Bronchial epithelial cell (primary cell): Measurements from ENCODE around the gene BRINP2. TPM values are rescaled to one million over a fixed set of nuclear protein-coding genes. Genes with fewer than 3 reads are reported as not detected.

ENCODE experiments used
- DNase-seq: peaks from one replicate; pipeline ENCODE4 v3.0.0-alpha.2; 2010; ENCODE audit warnings: low read depth
- FAIRE-seq: peaks from 2 replicates; lab custom pipeline; 2011; peaks lifted over from hg19 to GRCh38; lab: Jason Lieb, UNC
- H3K27me3 ChIP-seq: 2 replicates; pipeline ENCODE4 v1.5.1; 2011; ENCODE audit warnings: low read length; ENCODE audit not compliant: control insufficient read depth, insufficient read depth
- H3K36me3 ChIP-seq: 2 replicates; pipeline ENCODE4 v1.5.1; 2011; ENCODE audit warnings: low read length; ENCODE audit not compliant: control insufficient read depth, insufficient read depth
- H3K4me3 ChIP-seq: 2 replicates; pipeline ENCODE4 v1.5.1; 2011; ENCODE audit warnings: mild to moderate bottlenecking, low read depth, low read length, control low read depth
- CTCF ChIP-seq: IDR thresholded peaks from 2 replicates; pipeline ENCODE4 v1.5.1; 2011; ENCODE audit warnings: mild to moderate bottlenecking, moderate library complexity, low read length, control low read depth, inconsistent platforms; ENCODE audit not compliant: insufficient read depth, severe bottlenecking
- total RNA-seq: library from RNA; depleted of rRNA; stranded (reverse); fragments of >200 nt; gene quantifications from 2 replicates; pipeline ENCODE4 v1.2.1, GENCODE V29; 2014

Gene BRINP2
- total RNA-seq, 1 donor from 2014 or later: not detected

- no peaks in the 10 kb centered on the region for H3K36me3 ChIP-seq
- no peak for TF ChIP-seq CTCF
- no peaks in the 10 kb centered on the region for H3K27me3 ChIP-seq
- no peak overlapping the region for H3K4me3 ChIP-seq
- peak; percentile 7 for DNase-seq
- FAIRE-seq: no peak
Observed at GRCh38 chr1:177246710-177247580, 76.2 kb downstream of the BRINP2 start.

DNA sequence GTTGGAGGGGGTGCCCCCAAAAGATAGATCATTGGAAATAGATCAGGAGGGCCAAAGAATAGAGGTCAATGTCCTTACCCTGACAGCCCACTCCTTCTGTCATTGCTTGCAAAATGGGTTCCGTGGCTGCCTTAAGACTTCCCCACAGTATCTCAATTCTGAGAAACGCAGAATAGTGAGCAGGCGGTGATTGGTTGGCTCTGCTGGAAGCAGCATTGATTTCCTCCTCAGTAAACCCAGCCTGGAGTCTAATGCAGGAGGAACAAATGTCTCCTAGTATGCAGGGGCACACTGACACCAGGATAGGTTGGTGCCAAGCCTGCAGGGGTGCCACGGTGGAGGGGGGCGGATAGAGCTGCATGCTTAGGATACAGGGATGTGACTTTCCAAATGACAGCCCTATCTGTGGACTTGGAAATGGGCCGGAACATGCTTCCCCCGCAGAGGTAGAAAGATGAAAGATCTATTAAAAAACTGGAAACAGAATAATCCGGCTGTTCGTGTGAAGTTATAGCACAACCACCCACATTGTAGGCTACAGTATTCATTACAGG is 76.9 kb downstream of the BRINP2 start:
- TF ChIP-seq CTCF: no peak

DNA sequence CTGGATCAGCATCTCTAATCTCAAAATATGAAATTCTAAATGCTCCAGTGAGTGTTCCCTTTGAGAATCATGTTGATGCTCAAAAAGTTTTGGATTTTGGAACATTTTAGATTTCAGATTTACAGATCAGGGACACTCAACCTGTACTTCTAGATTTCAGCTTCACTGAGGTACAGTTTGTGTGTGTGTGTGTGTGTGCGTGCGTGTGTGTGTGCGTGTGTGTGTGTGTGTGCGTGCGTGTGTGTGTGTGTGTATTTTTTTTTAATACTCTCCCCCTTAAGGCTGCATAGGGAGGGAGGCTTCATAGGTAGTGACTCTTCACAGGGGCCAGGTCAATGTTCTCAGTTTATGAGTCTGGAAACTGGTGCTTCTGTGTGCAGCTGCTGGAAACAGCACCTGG is 77.5 kb downstream of the BRINP2 start:
- H3K4me3 ChIP-seq: no peak overlapping the region
- no peaks in the 10 kb centered on the region for H3K27me3 ChIP-seq
- no peak for TF ChIP-seq CTCF
- DNase-seq (no peak), FAIRE-seq (no peak)
- no peaks in the 10 kb centered on the region for H3K36me3 ChIP-seq

More for the DNA sequence above, 76.9 kb downstream of the BRINP2 start:
- no peak for DNase-seq
- H3K27me3 ChIP-seq: no peaks in the 10 kb centered on the region
- FAIRE-seq: no peak
- H3K4me3 ChIP-seq: no peak overlapping the region
- H3K36me3 ChIP-seq: no peaks in the 10 kb centered on the region

- DNase-seq (no peak), FAIRE-seq (no peak)
- no peak for TF ChIP-seq CTCF
- no peaks in the 10 kb centered on the region for H3K27me3 ChIP-seq
- H3K4me3 ChIP-seq: no peak overlapping the region
- no peaks in the 10 kb centered on the region for H3K36me3 ChIP-seq
Observed at GRCh38 chr1:177249231-177249630, 78.5 kb downstream of the BRINP2 start.

DNA sequence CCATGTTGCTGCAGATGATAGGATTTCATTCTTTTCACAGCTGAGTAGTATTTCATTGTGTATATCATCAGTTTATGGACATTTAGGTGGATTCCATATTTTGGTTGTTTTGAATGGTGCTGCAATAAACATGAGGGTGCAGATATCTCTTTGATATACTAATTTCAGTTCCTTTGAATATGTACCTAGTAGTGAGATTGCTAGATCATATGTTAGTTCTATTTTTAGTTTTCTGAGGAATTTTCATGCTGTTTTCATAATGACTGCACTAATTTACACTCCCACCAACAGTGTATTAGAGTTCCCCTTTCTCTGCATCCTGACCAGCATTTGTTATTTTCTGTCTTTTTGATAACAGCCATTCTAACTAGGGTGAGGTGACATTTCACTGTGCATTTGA is 82.1 kb downstream of the BRINP2 start:
- DNase-seq (no peak), FAIRE-seq (no peak)
- no peak overlapping the region for H3K4me3 ChIP-seq
- no peak for TF ChIP-seq CTCF
- no peaks in the 10 kb centered on the region for H3K36me3 ChIP-seq
- H3K27me3 ChIP-seq: no peaks in the 10 kb centered on the region

DNA sequence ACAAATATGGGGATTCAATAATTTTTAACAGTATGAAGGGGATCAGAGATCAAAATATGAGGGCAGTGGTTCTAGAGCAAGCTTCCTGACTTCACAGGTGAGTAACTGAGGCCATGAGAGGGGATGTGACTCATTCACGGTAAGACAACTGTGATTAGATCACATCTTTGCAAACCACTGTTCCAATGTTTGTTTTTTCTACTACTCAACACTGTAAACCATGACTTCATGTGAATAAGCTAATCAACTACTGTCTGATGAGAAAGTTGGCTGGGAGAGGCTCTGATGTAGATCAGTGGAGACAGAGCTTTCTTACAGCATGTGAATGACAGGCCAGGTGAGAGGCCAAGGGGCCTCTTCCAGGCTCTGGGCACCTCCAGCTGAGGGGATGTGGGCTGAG is 84.7 kb downstream of the BRINP2 start:
- no peak overlapping the region for H3K4me3 ChIP-seq
- TF ChIP-seq CTCF: no peak
- DNase-seq (peak; percentile 99), FAIRE-seq (no peak)
- H3K36me3 ChIP-seq: no peaks in the 10 kb centered on the region
- no peaks in the 10 kb centered on the region for H3K27me3 ChIP-seq
